Colonic mucosa (tissue), 4 donors: Measurements from ENCODE around the gene TMCC2. TPM values are rescaled to one million over a fixed set of nuclear protein-coding genes. Genes with fewer than 3 reads are reported as not detected.

ENCODE experiments used
- DNase-seq: peaks from one replicate; pipeline ENCODE4 v3.0.0-alpha.2; 2020
- H3K27ac ChIP-seq: fragments of 200-600 bp; one replicate; pipeline ENCODE4 v1.8.0; 2021
- H3K27me3 ChIP-seq: fragments of 200-600 bp; one replicate; pipeline ENCODE4 v1.8.0; 2021
- H3K36me3 ChIP-seq: fragments of 200-600 bp; one replicate; pipeline ENCODE4 v1.8.0; 2021
- H3K4me1 ChIP-seq: fragments of 200-600 bp; one replicate; pipeline ENCODE4 v1.8.0; 2021; ENCODE audit warnings: mild to moderate bottlenecking
- H3K4me3 ChIP-seq: fragments of 200-600 bp; one replicate; pipeline ENCODE4 v1.8.0; 2021
- H3K9ac ChIP-seq, 2 donors: one replicate each; pipeline ENCODE4 v1.7.0; 2013; ENCODE audit warnings: control low read depth in 2 of 2, low read depth in 2 of 2, low read length in 2 of 2
- H3K9me3 ChIP-seq: fragments of 200-600 bp; one replicate; pipeline ENCODE4 v1.8.0; 2021
- CTCF ChIP-seq: fragments of 200-600 bp; IDR thresholded peaks from one replicate; pipeline ENCODE4 v1.8.0; 2022; ENCODE audit warnings: antibody characterized with exemption, mild to moderate bottlenecking
- intact Hi-C: fragments of 100-400 bp; cut with DNase I; formaldehyde crosslinking; loops from one replicate; pipeline ENCODE4 v1.14.1; 2022
- total RNA-seq, 2 donors: library from RNA; stranded (reverse); fragmentation: NEBNext Ultra II Directional in 1 of 2; extraction: Animal tissue kit (Norgen Biotek cat#: 25700) in 1 of 2; gene quantifications; one replicate each; pipeline ENCODE4 v1.2.1, GENCODE V29; 2021
- donor health status: healthy.
- donor health status: DM: no; HTN: no; CAD: no.
- donor health status: DM: no; HTN: no; CAD: no.

The TMCC2 gene
- total RNA-seq, 2 donors from 2014 or later, result 0.25 to 0.88 TPM

- Histone ChIP-seq H3K4me3 (peak overlapping the region; percentile 83), H3K27me3 (no peaks in the 10 kb centered on the region), H3K4me1 (no peaks in the 10 kb centered on the region), H3K9me3 (no peaks in the 10 kb centered on the region), H3K9ac (peak overlapping the region in 1 of 2 donors; percentile 89), H3K36me3 (no peaks in the 10 kb centered on the region), H3K27ac (peak overlapping the region; percentile 91)
- DNase-seq, result no peak
- TF ChIP-seq CTCF, result no peak
- intact Hi-C loops, result no loop called here
Measured at GRCh38 chr1:205211839-205212536, 15.8 kb upstream of the TMCC2 start.

GRCh38 chr1:205214756-205215155 is 13.0 kb upstream of the TMCC2 start:
- no peak overlapping the region for H3K27ac ChIP-seq
- H3K4me3 ChIP-seq, result no peak overlapping the region
- TF ChIP-seq CTCF, result no peak
- H3K4me1 ChIP-seq, result no peaks in the 10 kb centered on the region
- no peak overlapping the region for H3K9ac ChIP-seq
- no peaks in the 10 kb centered on the region for H3K9me3 ChIP-seq
- no peaks in the 10 kb centered on the region for H3K27me3 ChIP-seq
- H3K36me3 ChIP-seq, result no peaks in the 10 kb centered on the region
- no peak for DNase-seq
- intact Hi-C loops, result no loop called here

- Histone ChIP-seq H3K4me1 (no peaks in the 10 kb centered on the region), H3K36me3 (no peaks in the 10 kb centered on the region), H3K9me3 (no peaks in the 10 kb centered on the region), H3K9ac (no peak overlapping the region), H3K4me3 (no peak overlapping the region), H3K27me3 (no peaks in the 10 kb centered on the region), H3K27ac (no peak overlapping the region)
- TF ChIP-seq CTCF, result no peak
- intact Hi-C loops, result no loop called here
- DNase-seq, result no peak
Measured at GRCh38 chr1:205216588-205216987, 11.2 kb upstream of the TMCC2 start.

GRCh38 chr1:205217418-205217817 is 10.3 kb upstream of the TMCC2 start:
- no peak for TF ChIP-seq CTCF
- H3K9me3 ChIP-seq, result no peaks in the 10 kb centered on the region
- H3K4me1 ChIP-seq, result no peaks in the 10 kb centered on the region
- no peak overlapping the region for H3K4me3 ChIP-seq
- no peak for DNase-seq
- no peak overlapping the region for H3K27ac ChIP-seq
- no peak overlapping the region for H3K9ac ChIP-seq
- H3K36me3 ChIP-seq, result no peaks in the 10 kb centered on the region
- intact Hi-C loops, result no loop called here
- H3K27me3 ChIP-seq, result no peaks in the 10 kb centered on the region

GRCh38 chr1:205220421-205220820 is 7.3 kb upstream of the TMCC2 start:
- no peak overlapping the region for H3K27ac ChIP-seq
- no peak overlapping the region for H3K9ac ChIP-seq
- H3K27me3 ChIP-seq, result no peaks in the 10 kb centered on the region
- intact Hi-C loops, result no loop called here
- no peak for TF ChIP-seq CTCF
- H3K9me3 ChIP-seq, result no peaks in the 10 kb centered on the region
- no peaks in the 10 kb centered on the region for H3K36me3 ChIP-seq
- no peaks in the 10 kb centered on the region for H3K4me1 ChIP-seq
- no peak for DNase-seq
- H3K4me3 ChIP-seq, result no peak overlapping the region
